HFFc6 (cell line): ENCODE measurements around the gene FMN2. TPM values are rescaled to one million over a fixed set of nuclear protein-coding genes. Genes with fewer than 3 reads are reported as not detected.

ENCODE experiments used
- DNase-seq: peaks from one replicate; pipeline ENCODE4 v3.0.0-alpha.2; 2018
- H3K27ac Mint-ChIP-seq: 2 replicates; pipeline ENCODE4 v1.8.0; 2020; ENCODE audit warnings: mild to moderate bottlenecking, mixed read lengths
- H3K27me3 Mint-ChIP-seq: 2 replicates; pipeline ENCODE4 v1.8.0; 2021; ENCODE audit warnings: mild to moderate bottlenecking, moderate library complexity, mixed read lengths; ENCODE audit not compliant: insufficient read depth
- H3K36me3 Mint-ChIP-seq: 2 replicates; pipeline ENCODE4 v1.8.0; 2021; ENCODE audit warnings: low read depth, mixed read lengths
- H3K4me1 Mint-ChIP-seq: 2 replicates; pipeline ENCODE4 v1.8.0; 2020; ENCODE audit warnings: low read depth, mixed read lengths
- H3K4me3 Mint-ChIP-seq: 2 replicates; pipeline ENCODE4 v1.8.0; 2020; ENCODE audit warnings: mild to moderate bottlenecking, moderate library complexity, mixed read lengths
- H3K9me3 Mint-ChIP-seq: 2 replicates; pipeline ENCODE4 v1.8.0; 2020; ENCODE audit warnings: mild to moderate bottlenecking, mixed read lengths
- CTCF ChIP-seq: fragments of 200-600 bp; sonication (generic); IDR thresholded peaks from 2 replicates; pipeline ENCODE4 v1.5.0; 2021; ENCODE audit warnings: antibody characterized with exemption, mild to moderate bottlenecking
- total RNA-seq, 6 experiments: library from RNA; stranded (reverse); fragmentation: NEBNext Ultra II Directional; extraction: Animal tissue kit (Norgen Biotek cat#: 25700); gene quantifications; 2 replicates in 1 of 6; 3 replicates in 5 of 6; pipeline ENCODE4 v1.2.3, GENCODE V29; 2021

Gene FMN2
- total RNA-seq, 6 experiments from 2014 or later, result 82.6 to 115 (median 96.4) TPM

DNA sequence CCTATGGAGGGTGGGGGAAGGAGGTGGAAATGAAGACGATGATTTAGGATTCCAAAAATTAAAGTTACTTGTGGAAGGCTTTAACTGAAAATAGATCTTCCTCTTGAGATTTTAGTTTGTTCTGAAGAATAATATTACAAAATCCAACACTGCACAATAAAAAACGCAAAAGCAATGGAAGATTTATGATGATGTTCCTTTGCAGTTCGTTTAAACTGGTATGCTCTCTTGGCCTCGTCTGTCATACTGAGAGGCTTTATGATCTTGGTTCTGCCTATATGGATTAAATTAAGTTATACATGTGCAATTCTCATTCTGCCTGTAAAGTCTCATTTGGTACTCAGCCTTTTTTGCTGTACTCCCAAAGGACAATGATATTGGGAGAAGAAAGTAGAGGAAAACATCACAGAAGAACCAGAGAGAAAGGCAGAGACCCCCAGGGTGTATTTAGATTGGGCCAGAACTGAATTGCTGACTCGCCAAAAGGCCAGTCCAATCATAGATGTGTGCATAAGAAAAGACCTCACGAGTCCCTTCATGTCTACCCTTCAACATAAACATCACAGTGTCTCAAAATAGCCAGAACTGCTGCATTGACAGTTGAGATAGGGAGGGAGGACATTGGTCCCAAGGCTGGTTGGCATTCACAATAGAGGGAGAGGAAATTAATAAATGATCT lies 331.7 kb downstream of the FMN2 start:
- Mint-ChIP-seq H3K27me3 (peaks cover 14% of the 10 kb centered on the region), H3K27ac (no peak overlapping the region), H3K9me3 (no peaks in the 10 kb centered on the region), H3K4me3 (0 out of 2 replicates have a peak overlapping the region, but pooled peaks have one; percentile 20), H3K4me1 (peaks cover 64% of the 10 kb centered on the region), H3K36me3 (peaks cover 65% of the 10 kb centered on the region)
- no peak for DNase-seq
- TF ChIP-seq CTCF, result no peak

DNA sequence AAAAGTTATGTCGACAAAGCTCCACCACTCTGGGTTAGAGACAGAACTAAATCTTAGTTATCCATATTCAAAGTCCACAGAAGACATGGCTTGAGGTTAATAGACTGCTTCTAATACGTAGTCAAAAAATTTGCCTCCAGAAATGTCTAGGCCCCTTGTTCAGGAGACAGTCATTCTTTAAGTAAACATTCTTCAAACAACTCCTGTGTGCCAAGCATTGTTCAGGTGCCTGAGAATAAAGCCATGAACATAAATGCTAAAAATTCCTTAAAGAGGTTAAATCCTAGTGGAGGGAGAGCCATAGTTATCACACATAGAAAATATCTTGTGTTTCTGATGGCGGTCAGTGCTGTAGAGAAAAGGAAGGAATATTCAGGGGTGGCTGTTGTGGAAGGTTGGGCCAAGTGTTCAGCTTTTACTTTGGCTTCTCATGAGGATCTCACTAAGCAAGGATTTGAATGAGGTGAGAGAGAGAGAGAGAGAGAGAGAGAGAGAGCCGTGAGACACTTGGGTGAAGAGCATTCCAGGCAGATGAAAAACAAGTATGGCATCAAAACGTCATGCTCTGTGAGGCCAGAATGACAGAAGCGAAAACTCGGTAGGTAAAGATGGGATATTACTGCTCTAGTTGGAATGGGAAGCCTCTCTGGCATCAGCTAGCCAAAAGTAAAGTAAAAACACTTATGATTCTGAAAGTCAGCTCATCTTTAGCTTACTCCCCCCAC lies 333.2 kb downstream of the FMN2 start:
- Mint-ChIP-seq H3K9me3 (no peaks in the 10 kb centered on the region), H3K4me1 (peaks cover 72% of the 10 kb centered on the region), H3K36me3 (peaks cover 67% of the 10 kb centered on the region), H3K27me3 (peaks cover 14% of the 10 kb centered on the region), H3K27ac (peak overlapping the region; percentile 29; the same call in 1 of the 2 replicates), H3K4me3 (0 out of 2 replicates have a peak overlapping the region, but pooled peaks have one; percentile 10)
- DNase-seq, result no peak
- no peak for TF ChIP-seq CTCF

DNA sequence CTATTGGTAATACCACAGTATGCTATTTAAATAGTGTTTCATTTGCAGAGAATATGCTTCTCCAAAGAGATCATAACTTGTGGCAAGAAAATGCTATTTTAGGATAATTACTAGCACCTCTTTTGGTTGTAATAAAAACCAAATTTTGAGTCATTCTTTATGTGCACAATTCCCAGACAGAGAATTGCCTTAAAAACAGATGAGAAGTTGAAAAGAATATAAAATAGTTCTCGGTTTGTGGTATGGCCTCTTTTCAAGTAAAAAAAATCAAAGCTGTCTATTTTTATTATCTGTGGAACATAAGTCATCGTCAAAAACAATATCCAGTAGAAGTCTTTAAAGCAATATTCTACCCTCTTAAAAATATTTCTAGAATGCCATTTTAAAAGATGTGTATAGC lies 334.4 kb downstream of the FMN2 start:
- Mint-ChIP-seq H3K27me3 (peaks cover 6% of the 10 kb centered on the region), H3K27ac (no peak overlapping the region; the same call in 1 of the 2 replicates), H3K36me3 (peaks cover 56% of the 10 kb centered on the region), H3K4me3 (no peak overlapping the region), H3K9me3 (no peaks in the 10 kb centered on the region), H3K4me1 (peaks cover 61% of the 10 kb centered on the region)
- TF ChIP-seq CTCF, result no peak
- DNase-seq, result no peak

DNA sequence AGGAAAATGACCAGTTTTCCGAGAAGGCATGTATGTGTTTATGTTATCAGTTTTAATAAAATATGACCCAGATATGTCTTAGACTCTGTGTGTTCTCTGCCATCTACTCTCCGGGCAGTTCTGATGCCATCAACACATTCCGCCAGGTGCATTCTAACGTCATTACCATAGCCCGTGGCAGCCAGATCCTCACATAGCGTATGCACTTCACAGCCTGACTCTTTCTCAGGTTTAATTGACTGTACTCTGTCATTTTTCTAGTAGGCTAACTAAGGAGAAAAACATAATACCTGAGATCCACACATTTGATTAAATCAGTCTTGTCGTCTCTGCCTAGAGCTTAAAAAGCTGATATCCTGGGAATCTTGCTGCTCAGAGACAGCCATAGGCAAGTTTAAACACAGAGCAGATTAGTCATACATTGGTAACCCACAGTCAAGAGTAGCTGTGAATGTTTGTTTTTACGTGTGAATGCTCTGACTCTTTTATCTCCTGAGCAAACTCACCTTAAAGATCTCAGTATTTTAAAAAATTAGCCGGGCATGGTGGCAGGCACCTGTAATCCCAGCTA lies 344.4 kb downstream of the FMN2 start:
- Mint-ChIP-seq H3K9me3 (no peaks in the 10 kb centered on the region), H3K27ac (no peak overlapping the region), H3K36me3 (peaks cover 39% of the 10 kb centered on the region), H3K27me3 (peaks cover 5% of the 10 kb centered on the region), H3K4me3 (no peak overlapping the region), H3K4me1 (peaks cover 20% of the 10 kb centered on the region)
- no peak for TF ChIP-seq CTCF
- no peak for DNase-seq

DNA sequence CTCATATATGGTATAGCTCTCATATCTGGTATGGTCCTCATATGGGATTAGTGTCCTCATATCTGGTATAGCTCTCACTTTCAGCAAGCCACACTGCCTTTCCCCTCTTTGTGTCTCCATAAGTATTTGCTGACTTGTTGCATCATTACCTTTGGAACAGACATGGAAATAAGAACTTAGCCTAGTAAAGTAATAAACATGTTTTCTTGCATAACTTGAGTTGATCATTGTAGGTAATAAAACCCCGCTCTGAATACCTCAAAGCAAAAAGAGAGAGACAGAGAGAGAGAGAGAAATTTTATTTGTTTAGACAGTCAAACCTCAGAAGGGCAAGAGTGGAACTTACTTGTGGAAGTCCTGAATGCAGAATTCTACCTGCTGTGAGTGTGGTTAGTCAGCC lies 350.0 kb downstream of the FMN2 start:
- no peaks in the 10 kb centered on the region for H3K9me3 Mint-ChIP-seq
- no peak overlapping the region for H3K4me3 Mint-ChIP-seq
- H3K36me3 Mint-ChIP-seq, result peaks cover 70% of the 10 kb centered on the region
- H3K27me3 Mint-ChIP-seq, result peaks cover 9% of the 10 kb centered on the region
- DNase-seq, result no peak
- H3K4me1 Mint-ChIP-seq, result peaks cover 20% of the 10 kb centered on the region; the same call in 1 of the 2 replicates
- H3K27ac Mint-ChIP-seq, result peak overlapping the region; percentile 9; the same call in 1 of the 2 replicates
- no peak for TF ChIP-seq CTCF
